ENCODE measurements around the gene MYO9B.

- TF ChIP-seq EZH2 (IDR thresholded peaks at IDR 0.05; ENCODE audit: insufficient read depth, poor library complexity, severe bottlenecking) (no peak), EZH2phosphoT487 (IDR thresholded peaks at IDR 0.05; ENCODE audit: insufficient read depth, low read depth) (no peak)
These were observed 26.6 kb upstream of the MYO9B start for GRCh38 chr19:17048885-17049453.

Measured in GM23248 (cell line).